GM13976 (cell line): ENCODE measurements around the gene ABHD13.

Experiments used
- DNase-seq: peaks from one replicate; pipeline ENCODE4 v3.0.0; 2012; ENCODE audit warnings: low spot score
- in situ Hi-C: fragments of 300-500 bp; cut with MboI; formaldehyde crosslinking; loops from one replicate; pipeline ENCODE4 v1.12.0; 2022; ENCODE audit warnings: low sequenced_read_pairs, mixed read lengths, inconsistent platforms; ENCODE audit not compliant: unreplicated experiment
- TF ChIP-seq, protein P1 (sequence below): IDR thresholded peaks from 2 replicates; pipeline ENCODE4 v1.5.1; 2012; ENCODE audit warnings: borderline replicate concordance, mild to moderate bottlenecking; ENCODE audit not compliant: insufficient read depth; ENCODE audit errors: extremely low read depth, missing control alignments, control extremely low read depth

Gene ABHD13

DNA sequence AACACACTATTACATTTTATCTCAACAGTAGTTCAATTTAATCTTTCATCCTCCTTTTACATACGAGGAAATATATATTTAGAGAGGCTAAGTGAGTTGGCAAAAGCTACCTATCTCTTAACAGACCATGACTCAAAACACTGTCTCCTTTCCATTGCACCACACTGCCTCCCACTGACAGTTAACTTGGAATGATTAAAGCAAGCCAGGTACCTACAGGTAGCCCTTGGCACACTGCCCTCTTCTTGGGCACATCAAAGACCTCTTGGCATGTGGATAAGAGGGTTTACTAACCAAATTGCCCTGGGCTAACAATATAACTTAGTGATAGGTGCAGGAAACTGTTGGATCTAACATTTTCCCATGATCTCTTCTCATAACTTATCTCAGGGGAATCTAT, 1.8 kb downstream of the ABHD13 start:
- in situ Hi-C loops: no loop called here
- TF ChIP-seq, protein P1, sequence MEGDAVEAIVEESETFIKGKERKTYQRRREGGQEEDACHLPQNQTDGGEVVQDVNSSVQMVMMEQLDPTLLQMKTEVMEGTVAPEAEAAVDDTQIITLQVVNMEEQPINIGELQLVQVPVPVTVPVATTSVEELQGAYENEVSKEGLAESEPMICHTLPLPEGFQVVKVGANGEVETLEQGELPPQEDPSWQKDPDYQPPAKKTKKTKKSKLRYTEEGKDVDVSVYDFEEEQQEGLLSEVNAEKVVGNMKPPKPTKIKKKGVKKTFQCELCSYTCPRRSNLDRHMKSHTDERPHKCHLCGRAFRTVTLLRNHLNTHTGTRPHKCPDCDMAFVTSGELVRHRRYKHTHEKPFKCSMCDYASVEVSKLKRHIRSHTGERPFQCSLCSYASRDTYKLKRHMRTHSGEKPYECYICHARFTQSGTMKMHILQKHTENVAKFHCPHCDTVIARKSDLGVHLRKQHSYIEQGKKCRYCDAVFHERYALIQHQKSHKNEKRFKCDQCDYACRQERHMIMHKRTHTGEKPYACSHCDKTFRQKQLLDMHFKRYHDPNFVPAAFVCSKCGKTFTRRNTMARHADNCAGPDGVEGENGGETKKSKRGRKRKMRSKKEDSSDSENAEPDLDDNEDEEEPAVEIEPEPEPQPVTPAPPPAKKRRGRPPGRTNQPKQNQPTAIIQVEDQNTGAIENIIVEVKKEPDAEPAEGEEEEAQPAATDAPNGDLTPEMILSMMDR: peak; percentile 26
- no peak for DNase-seq

GRCh38 chr13:108223687-108224503, 5.7 kb downstream of the ABHD13 start:
- in situ Hi-C loops: no loop called here
- TF ChIP-seq, protein P1: no peak
- no peak for DNase-seq

DNA sequence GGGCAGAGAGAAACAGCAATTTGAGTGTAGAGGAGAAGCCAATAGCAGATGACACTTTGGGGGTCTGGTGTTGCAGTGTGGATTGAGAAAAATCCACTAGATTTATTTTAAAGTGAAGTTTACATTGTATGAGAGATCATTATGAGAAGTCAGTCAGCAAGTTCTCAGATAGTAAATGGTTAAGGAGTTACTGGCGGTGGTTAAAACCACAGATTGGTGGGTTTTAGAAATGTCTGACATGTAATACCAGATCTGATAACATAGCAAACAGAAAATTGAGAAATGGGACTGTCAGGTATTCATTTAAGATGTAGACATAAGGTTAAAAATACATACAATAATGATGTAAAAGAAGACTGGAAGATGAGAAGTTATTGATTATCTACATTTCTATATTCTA, 7.2 kb downstream of the ABHD13 start:
- in situ Hi-C loops: no loop called here
- DNase-seq: no peak
- TF ChIP-seq, protein P1: no peak

- no peak for DNase-seq
- TF ChIP-seq, protein P1: no peak
- in situ Hi-C loops: no loop called here
Observed at GRCh38 chr13:108226184-108226583, 8.0 kb downstream of the ABHD13 start.

GRCh38 chr13:108227651-108228272, 9.6 kb downstream of the ABHD13 start:
- in situ Hi-C loops: no loop called here
- no peak for DNase-seq
- TF ChIP-seq, protein P1: peak; percentile 51

DNA sequence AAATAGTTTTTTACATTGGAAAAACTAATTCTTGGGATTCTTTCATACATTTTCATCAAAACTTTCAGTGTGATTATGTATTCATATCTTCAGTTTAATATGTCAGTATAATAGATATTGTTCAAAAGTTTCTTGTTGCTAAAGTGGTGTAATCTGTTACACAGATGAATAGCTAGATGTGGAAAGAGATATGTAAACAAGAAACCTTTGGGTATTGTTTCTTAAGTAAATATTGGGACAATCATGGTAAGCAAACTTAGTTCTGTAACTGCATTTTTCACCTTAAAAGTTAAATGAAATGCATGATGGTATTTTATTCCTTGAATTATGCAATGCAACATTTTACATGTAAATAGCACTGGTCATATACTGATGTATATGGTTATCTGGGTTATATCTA, 12.2 kb downstream of the ABHD13 start:
- in situ Hi-C loops: no loop called here
- DNase-seq: no peak
- TF ChIP-seq, protein P1: no peak
